Sigmoid colon (tissue), 7 donors: Measurements from ENCODE around the gene STUB1. TPM values are rescaled to one million over a fixed set of nuclear protein-coding genes. Genes with fewer than 3 reads are reported as not detected.
A peak's percentile ranks its signal among the peaks of the same experiment; 100 is the strongest.

ENCODE experiments used
- DNase-seq: peaks from one replicate; pipeline ENCODE4 v3.0.0-alpha.2; 2019
- H3K27ac ChIP-seq, 4 donors: fragments of 200-600 bp; sonication (generic); one replicate each; pipeline ENCODE4 v1.5.1; 2016 to 2019; ENCODE audit warnings: mild to moderate bottlenecking in 1 of 4
- H3K27me3 ChIP-seq, 3 donors: fragments of 200-600 bp; sonication (generic); one replicate each; pipeline ENCODE4 v1.5.1; 2019; ENCODE audit warnings: mild to moderate bottlenecking in 1 of 3
- H3K36me3 ChIP-seq, 4 donors: fragments of 200-600 bp; sonication (generic); one replicate each; pipeline ENCODE4 v1.5.1; 2016 to 2019
- H3K4me1 ChIP-seq, 4 donors: fragments of 200-600 bp; sonication (generic); one replicate each; pipeline ENCODE4 v1.5.1; 2017 to 2019
- H3K4me3 ChIP-seq, 4 donors: fragments of 200-600 bp; sonication (generic); one replicate each; pipeline ENCODE4 v1.5.1; 2017 to 2019; ENCODE audit warnings: mild to moderate bottlenecking in 2 of 4, moderate library complexity in 1 of 4
- H3K9me3 ChIP-seq, 4 donors: fragments of 200-600 bp in 3 of 4; sonication (generic) in 3 of 4; one replicate each; pipeline versions ENCODE4 v1.5.1 to v1.6.1; 2013 to 2019
- EP300 ChIP-seq, 4 donors: sonication (generic); formaldehyde crosslinking; IDR thresholded peaks; one replicate each; pipeline ENCODE4 v1.6.1; 2017; ENCODE audit warnings: antibody characterized with exemption in 4 of 4
- POLR2A ChIP-seq, 2 donors: fragments of 450-650 bp; IDR thresholded peaks; one replicate each; pipeline ENCODE4 v1.6.1; 2016; ENCODE audit warnings: antibody characterized with exemption in 2 of 2, mild to moderate bottlenecking in 2 of 2, moderate library complexity in 2 of 2
- POLR2AphosphoS5 ChIP-seq, 4 donors: sonication (generic); formaldehyde crosslinking; IDR thresholded peaks; one replicate each; pipeline ENCODE4 v1.6.1; 2017; ENCODE audit warnings: antibody characterized with exemption in 4 of 4
- WGBS, 2 donors: extraction: QIAGEN DNeasy Blood & Tissue Kit; methylation state at CpG; one replicate each; pipeline ENCODE4 v1.1.7; 2013; 5-methylcytosine and 5-hydroxymethylcytosine counted together
- intact Hi-C: fragments of 100-400 bp; cut with DNase I; formaldehyde crosslinking; loops from one replicate; pipeline ENCODE4 v1.15.1; 2023
- polyA plus RNA-seq, 3 donors: library from polyadenylated mRNA; stranded (reverse); fragments of 200-250 nt; gene quantifications; one replicate each; pipeline ENCODE4 v1.2.3, GENCODE V29; 2013
- total RNA-seq, 4 donors: library from RNA; depleted of rRNA; stranded (reverse); fragments of >200 nt; gene quantifications; one replicate each; pipeline ENCODE4 v1.1.0, GENCODE V29; 2016
- TF ChIP-seq, protein P1 (sequence below), 4 experiments: fragments of 450-650 bp in 3 of 4; fragments of 200-600 bp in 1 of 4; IDR thresholded peaks; one replicate each; pipeline ENCODE4 v1.5.1; 2016 to 2019; ENCODE audit warnings: antibody characterized with exemption in 4 of 4, mild to moderate bottlenecking in 3 of 4, moderate library complexity in 2 of 4
- donor health status: healthy with polysubstance abuse.
- donor health status: Bipolar disorder and iron deficiency.
- donor health status: healthy.

STUB1 gene
- total and polyA plus RNA-seq, 7 donors = 104 to 183 (median 136) TPM

DNA sequence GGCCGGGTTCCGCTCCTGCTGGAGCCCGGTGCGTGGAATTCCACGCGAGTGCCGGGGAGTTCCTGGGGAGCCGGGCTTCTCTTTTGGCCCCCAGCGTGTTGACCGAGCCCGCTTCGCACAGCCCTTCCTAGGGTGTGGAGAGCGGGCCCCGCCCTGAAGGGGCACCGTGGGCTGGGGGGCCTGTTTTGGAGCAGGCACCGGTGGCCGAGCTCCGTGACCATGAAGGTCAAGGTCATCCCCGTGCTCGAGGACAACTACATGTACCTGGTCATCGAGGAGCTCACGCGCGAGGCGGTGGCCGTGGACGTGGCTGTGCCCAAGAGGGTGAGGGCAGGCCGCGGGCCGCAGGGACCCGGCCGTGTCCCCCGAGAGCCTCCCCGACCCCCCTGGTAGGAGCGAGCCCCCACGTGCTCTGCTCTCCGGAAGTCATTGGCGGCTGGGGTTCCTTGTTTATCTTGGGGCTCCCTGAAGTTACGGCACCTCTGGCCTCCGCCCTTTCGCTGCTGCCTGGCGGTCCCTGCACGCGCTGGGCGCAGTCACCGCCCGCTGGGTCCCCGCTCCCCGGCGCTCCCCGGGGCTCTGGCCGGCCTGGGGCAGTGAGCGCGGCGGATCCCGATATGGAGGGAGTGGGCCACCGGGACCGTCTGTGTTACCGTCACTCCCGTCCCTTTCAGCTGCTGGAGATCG lies 47.2 kb downstream of the STUB1 start:
- Histone ChIP-seq H3K36me3 (peaks cover 0 to 10% (median 1%) of the 10 kb centered on the region in 4 donors), H3K27me3 (peaks cover 27 to 45% (median 30%) of the 10 kb centered on the region in 3 donors), H3K9me3 (no peaks in the 10 kb centered on the region), H3K4me1 (peaks cover 0 to 33% (median 27%) of the 10 kb centered on the region in 4 donors), H3K27ac (no peak overlapping the region), H3K4me3 (peak overlapping the region; percentile 17 to 53 (median 46))
- intact Hi-C loops = no loop called here
- WGBS, 2 donors = 1% methylated on average over 61 of the region's 61 CpGs
- TF ChIP-seq EP300 (IDR thresholded peaks at IDR 0.05) (no peak), POLR2A (IDR thresholded peaks at IDR 0.05) (no peak), POLR2AphosphoS5 (IDR thresholded peaks at IDR 0.05) (peak in 1 of 4 donors; percentile 13)
- TF ChIP-seq, protein P1, sequence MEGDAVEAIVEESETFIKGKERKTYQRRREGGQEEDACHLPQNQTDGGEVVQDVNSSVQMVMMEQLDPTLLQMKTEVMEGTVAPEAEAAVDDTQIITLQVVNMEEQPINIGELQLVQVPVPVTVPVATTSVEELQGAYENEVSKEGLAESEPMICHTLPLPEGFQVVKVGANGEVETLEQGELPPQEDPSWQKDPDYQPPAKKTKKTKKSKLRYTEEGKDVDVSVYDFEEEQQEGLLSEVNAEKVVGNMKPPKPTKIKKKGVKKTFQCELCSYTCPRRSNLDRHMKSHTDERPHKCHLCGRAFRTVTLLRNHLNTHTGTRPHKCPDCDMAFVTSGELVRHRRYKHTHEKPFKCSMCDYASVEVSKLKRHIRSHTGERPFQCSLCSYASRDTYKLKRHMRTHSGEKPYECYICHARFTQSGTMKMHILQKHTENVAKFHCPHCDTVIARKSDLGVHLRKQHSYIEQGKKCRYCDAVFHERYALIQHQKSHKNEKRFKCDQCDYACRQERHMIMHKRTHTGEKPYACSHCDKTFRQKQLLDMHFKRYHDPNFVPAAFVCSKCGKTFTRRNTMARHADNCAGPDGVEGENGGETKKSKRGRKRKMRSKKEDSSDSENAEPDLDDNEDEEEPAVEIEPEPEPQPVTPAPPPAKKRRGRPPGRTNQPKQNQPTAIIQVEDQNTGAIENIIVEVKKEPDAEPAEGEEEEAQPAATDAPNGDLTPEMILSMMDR (IDR thresholded peaks at IDR 0.05) = no peak
- no peak for DNase-seq

DNA sequence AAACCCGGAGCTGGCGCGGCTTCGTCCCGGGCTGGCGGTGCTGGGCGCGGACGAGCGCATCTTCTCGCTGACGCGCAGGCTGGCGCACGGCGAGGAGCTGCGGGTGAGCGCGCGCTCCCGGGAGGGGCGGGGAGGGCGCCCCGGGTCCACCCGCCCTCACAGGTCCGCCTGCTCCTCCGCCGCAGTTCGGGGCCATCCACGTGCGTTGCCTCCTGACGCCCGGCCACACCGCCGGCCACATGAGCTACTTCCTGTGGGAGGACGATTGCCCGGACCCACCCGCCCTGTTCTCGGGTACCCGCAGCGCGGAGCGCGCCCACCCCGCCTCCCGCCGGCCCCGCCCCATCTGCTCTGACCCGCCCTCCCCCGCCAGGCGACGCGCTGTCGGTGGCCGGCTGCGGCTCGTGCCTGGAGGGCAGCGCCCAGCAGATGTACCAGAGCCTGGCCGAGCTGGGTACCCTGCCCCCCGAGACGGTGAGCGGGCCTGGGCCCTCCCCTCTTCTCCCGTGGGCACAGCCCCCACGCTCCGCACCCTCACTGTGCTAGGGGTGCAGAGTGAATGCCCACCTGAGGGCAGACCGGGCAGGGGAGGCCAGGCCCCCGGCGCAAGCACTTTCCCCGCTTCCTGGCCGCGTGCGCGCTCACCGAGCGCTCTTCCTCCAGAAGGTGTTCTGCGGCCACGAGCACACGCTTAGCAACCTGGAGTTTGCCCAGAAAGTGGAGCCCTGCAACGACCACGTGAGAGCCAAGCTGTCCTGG lies 48.1 kb downstream of the STUB1 start:
- TF ChIP-seq POLR2AphosphoS5 (IDR thresholded peaks at IDR 0.05) (peak in 2 of 4 donors; percentile 24 to 36), POLR2A (IDR thresholded peaks at IDR 0.05) (no peak)
- TF ChIP-seq, protein P1 (IDR thresholded peaks at IDR 0.05) = no peak
- intact Hi-C loops = no loop called here
- H3K27ac ChIP-seq = no peak overlapping the region
- H3K27me3 ChIP-seq = peaks cover 27 to 45% (median 30%) of the 10 kb centered on the region in 3 donors
- H3K36me3 ChIP-seq = peaks cover 0 to 19% (median 7%) of the 10 kb centered on the region in 4 donors
- peak overlapping the region; percentile 17 to 53 (median 46) for H3K4me3 ChIP-seq
- peaks cover 0 to 33% (median 27%) of the 10 kb centered on the region in 4 donors for H3K4me1 ChIP-seq
- WGBS, 2 donors = 1% methylated on average over 80 of the region's 80 CpGs
- no peaks in the 10 kb centered on the region for H3K9me3 ChIP-seq
- peak; percentile 83 for DNase-seq

DNA sequence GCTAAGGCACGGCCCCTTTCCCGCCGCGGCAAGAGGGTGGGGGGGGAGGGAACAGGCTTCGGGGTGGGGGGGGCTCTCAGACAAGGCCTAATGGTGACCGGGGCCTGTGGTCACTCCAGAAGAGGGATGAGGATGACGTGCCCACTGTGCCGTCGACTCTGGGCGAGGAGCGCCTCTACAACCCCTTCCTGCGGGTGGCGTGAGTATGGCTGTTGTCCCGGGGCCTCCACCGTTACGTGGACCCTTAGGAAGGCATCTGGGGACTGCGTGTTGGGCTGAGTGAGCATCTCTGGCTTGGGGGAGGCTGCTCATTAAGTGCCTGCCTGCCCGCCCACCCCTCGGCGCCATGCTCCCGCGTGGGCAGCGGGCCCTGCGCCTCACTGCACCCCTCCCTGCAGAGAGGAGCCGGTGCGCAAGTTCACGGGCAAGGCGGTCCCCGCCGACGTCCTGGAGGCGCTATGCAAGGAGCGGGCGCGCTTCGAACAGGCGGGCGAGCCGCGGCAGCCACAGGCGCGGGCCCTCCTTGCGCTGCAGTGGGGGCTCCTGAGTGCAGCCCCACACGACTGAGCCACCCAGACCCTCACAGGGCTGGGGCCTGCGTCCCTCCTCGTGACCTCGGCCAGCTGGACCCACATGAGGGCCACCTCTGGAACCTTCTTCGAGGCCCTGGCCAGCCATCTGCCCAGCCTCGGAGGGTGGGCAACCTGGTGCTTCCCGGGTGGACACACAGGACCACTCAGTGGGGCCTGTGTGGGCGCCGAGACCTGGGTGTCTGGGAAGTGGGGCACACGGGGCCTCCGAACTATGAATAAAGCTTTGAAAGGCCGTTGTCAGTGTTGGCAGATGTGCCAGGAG lies 48.9 kb downstream of the STUB1 start:
- Histone ChIP-seq H3K4me3 (no peak overlapping the region), H3K4me1 (peaks cover 0 to 33% (median 27%) of the 10 kb centered on the region in 4 donors), H3K9me3 (no peaks in the 10 kb centered on the region), H3K27ac (no peak overlapping the region), H3K27me3 (peaks cover 27 to 45% (median 30%) of the 10 kb centered on the region in 3 donors), H3K36me3 (peaks cover 0 to 27% (median 11%) of the 10 kb centered on the region in 4 donors)
- 71 to 75% methylated on average over 55 of the region's 55 CpGs for WGBS, 2 donors
- no peak for DNase-seq
- TF ChIP-seq POLR2A (IDR thresholded peaks at IDR 0.05) (no peak), POLR2AphosphoS5 (IDR thresholded peaks at IDR 0.05) (no peak), EP300 (IDR thresholded peaks at IDR 0.05) (no peak)
- TF ChIP-seq, protein P1 (IDR thresholded peaks at IDR 0.05) = no peak
- intact Hi-C loops = no loop called here

DNA sequence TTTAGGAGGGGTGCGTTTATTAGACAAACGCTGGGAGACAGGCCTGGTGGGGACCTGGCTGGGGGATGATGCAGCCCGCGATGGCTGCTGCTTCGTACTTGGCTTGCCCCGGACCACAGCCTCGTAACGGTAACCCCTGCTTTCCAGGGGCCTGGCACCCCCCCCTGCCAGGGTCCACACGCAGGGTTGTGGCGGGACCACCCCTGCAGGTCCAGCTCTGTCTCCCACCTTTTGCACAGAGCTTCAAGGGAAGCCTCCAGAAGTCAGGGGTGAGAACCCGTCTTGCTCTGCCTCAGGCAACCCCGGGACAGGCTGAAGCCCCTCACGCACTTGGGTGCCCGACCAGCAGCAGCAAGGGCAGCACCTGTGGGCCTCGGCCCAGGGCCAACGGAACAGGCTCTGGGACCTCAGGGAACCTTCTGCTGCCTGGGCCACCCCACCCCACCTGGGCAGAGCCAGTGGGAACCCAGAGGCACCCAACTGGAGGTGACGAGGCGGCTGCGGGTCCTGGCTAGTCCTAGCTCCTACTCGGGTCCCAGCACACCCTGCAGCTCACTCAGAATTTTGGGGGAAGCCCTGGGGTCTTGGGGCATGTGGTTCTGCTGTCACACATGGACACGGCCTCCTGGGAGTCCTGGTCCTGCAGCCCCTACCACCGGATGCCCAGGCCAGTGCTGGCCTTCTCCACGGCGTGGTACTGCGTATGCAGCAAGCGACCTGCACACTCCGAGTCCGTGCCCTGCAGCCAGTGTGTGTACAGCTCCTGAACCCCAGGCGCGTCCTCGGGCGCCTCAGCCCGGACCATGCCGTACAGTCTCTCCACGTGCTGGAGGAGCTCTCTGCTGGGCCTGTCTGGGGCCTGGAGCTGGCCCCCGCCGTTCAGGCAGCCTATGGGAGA lies 49.8 kb downstream of the STUB1 start:
- Histone ChIP-seq H3K27me3 (peaks cover 27 to 43% (median 30%) of the 10 kb centered on the region in 3 donors), H3K4me1 (peaks cover 0 to 33% (median 27%) of the 10 kb centered on the region in 4 donors), H3K4me3 (no peak overlapping the region), H3K9me3 (no peaks in the 10 kb centered on the region), H3K27ac (no peak overlapping the region), H3K36me3 (peaks cover 0 to 36% (median 17%) of the 10 kb centered on the region in 4 donors)
- WGBS, 2 donors = 91 to 92% methylated on average over 37 of the region's 37 CpGs
- intact Hi-C loops = no loop called here
- TF ChIP-seq, protein P1 (IDR thresholded peaks at IDR 0.05) = no peak
- no peak for TF ChIP-seq EP300 (IDR thresholded peaks at IDR 0.05)
- no peak for TF ChIP-seq POLR2A (IDR thresholded peaks at IDR 0.05)
- no peak for TF ChIP-seq POLR2AphosphoS5 (IDR thresholded peaks at IDR 0.05)
- DNase-seq = no peak
